NT2/D1 (cell line): Measurements from ENCODE around the gene MCHR1.

Experiments
- SUZ12 ChIP-seq: IDR thresholded peaks from 2 replicates; pipeline ENCODE4 v1.6.1; 2011; ENCODE audit not compliant: insufficient read length, insufficient read depth; ENCODE audit errors: extremely low read depth
- YY1 ChIP-seq: IDR thresholded peaks from 2 replicates; pipeline ENCODE4 v1.6.1; 2011; ENCODE audit not compliant: insufficient read length, insufficient read depth
- ZNF274 ChIP-seq: IDR thresholded peaks from 2 replicates; pipeline ENCODE4 v1.6.1; 2011; ENCODE audit warnings: mild to moderate bottlenecking, low read depth, low read length

DNA sequence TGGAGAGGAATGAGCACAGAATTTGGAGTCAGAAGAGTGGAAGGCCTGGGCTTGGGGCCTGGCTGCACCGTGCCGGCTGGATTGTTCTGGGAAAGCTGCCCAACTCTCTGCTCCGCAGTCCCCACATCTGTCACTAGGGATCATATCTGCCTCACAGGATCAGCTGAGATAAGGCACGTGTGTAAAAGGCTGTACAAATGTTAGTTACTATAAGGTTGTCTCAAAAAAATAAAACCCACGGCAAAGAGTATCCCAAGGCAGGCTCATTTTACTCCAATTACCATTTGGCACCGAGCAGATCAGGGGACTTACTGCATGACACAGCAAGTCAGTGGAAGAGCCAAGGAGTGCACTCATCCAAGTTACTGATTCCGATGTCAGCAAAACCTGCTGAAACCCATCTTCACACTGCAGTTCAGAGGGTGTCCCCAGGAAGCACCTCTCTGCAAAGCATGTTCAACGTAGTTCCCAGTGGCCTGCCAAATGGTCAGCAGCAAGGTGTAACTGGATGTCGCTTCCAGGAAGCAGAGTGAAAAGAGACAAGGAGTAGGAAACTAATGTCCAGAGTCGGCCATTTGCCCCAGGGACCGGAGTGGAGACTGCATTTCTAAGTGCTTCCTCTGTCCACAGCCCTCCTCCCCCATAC, 24.6 kb upstream of the MCHR1 start:
- TF ChIP-seq ZNF274 = no peak
- no peak for TF ChIP-seq SUZ12
- TF ChIP-seq YY1 = no peak
